ENCODE results near the gene FREM1.

The FREM1 gene

GRCh38 chr9:14868772-14869583, 41.2 kb downstream of the FREM1 start:
- no peak for DNase-seq

DNA sequence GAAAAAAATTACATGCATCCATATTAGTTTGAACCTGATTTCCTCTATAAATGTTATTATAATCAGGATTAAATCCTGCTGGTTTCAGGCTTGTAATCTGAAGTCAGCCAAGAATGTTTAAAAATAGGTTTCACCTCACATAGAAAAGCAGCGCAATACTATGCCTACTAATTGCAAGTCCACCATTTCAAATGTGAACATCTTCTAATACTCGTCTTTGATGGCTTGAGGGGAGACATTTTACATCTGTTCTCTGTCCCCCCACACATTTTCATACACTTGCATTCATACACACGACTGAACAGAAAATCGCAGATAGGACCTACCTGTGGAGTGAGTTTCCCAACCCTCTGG, 41.8 kb downstream of the FREM1 start:
- no peak for DNase-seq

- no peak for DNase-seq
Measured at GRCh38 chr9:14866200-14866749, 44.0 kb downstream of the FREM1 start.

GRCh38 chr9:14864309-14864708, 45.9 kb downstream of the FREM1 start:
- DNase-seq: no peak

DNA sequence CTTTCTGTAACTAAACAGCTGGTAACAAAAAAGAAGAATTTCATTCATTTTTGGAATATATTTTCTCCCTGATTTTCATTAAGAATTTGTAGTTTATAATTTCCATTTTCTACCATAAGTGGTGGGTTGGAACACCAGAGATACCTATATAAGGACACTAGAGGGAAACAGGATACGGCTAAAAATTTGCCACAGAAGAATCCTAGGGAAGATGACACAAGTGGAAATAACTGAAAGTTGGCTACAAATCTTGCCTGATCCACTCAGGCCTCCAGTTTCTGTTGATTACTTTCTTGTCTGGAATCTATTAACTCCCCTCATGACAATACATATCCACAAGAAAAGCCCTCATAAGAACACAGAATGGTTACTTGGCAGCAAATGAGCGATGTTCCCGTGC, 46.8 kb downstream of the FREM1 start:
- no peak for DNase-seq

DNA sequence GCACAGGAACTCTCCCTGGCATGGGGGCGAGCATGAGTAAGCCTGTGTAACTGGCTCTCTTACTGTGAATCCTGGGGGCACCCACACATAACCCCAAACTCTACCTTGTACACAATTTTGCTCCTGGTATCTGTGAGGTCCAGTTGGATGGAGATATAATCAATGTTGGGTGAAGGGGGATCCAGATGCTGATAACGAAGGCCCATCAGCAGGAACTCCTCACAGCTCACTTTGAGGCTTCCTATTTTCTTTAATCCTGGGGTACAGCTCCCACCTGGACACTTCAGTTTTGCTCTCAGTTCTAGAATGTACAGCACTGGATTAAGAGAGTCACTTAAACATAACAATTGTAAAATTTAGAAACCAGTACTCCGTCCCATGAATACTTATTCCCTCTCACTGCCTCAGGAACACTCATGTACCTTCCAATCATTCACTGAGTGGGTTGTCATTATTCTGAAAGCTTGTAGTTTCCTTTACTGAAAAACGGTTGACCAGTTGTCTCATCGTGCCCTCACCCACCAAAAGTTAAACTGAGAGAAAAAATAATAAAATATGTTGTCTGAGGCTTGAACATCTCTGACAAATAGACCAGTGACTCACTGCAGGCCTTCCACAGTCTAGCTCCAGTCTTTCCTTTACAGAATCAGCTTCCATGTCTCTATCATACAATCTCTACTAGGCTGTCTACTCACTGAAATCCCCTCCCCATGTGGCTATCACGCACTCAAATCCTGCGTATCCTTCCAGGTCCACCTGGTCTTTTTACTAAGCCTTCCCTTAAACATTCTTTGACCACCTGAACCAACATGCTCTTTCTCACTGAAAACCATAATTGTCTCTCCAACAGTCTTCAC, 52.6 kb downstream of the FREM1 start:
- DNase-seq: no peak

DNA sequence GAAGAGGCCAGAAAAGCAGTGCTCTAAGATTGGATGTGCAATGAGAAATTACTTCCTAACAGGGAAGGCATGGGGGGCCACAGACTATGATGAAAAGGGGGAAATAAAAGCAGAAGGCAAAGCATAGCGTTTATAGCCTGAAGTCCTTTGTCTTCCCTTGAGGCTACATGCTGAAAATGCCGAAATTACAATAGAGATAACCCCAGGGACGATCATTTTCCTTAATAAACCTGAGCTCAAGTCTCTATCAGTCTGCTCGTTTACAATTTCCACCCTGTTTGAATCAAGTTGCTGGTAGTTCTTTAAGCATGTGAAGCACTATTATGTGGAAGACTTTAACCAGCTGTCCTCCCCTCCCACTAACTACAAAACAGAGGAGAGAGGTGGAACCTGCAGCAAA, 60.4 kb downstream of the FREM1 start:
- no peak for DNase-seq

GRCh38 chr9:14849296-14849695, 60.9 kb downstream of the FREM1 start:
- no peak for DNase-seq

GRCh38 chr9:14846871-14847311, 63.3 kb downstream of the FREM1 start:
- DNase-seq: no peak

GRCh38 chr9:14843163-14843562, 67.1 kb downstream of the FREM1 start:
- no peak for DNase-seq

DNA sequence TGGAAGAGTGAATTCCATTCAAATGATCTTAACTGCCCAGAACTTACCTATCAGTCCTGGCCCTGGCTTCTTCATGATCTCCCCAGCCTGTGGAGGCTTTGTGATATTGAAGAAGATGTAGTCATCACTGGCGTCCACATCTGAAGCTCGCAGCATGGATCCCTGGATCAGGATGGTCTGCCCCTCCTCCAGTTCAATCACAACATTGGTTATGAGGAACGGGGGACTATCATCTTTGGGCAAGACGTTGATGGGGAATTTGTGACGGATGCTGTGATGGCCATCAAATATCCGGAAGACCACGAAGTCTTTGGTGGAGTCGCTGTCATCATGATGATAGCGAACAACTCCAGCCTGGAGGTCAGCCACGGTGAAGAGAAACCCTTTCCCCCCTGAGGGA, 68.0 kb downstream of the FREM1 start:
- no peak for DNase-seq

- DNase-seq: no peak
Measured at GRCh38 chr9:14838701-14839100, 71.5 kb downstream of the FREM1 start.

DNA sequence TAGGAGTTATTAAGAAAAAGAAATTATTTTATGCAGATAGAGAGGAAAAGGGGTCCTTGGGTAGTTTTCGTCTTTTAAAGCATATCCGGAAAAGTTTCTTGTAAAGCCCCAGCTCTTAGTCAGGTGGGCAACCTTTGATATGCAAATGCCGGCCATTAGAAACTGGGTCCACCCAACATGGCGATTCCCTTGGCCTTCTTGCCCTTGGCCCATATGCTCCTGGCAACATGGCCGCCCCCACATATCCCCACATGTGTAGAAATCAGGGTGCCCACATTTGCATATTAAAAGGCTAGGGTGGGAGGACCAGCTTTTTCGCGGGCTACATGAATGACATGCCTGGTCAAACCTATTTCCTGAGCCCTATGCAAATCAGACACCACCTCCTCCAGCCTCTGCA, 73.3 kb downstream of the FREM1 start:
- no peak for DNase-seq

- DNase-seq: no peak
Measured at GRCh38 chr9:14831661-14832060, 78.6 kb downstream of the FREM1 start.

- DNase-seq: no peak
Measured at GRCh38 chr9:14831074-14831473, 79.2 kb downstream of the FREM1 start.

DNA sequence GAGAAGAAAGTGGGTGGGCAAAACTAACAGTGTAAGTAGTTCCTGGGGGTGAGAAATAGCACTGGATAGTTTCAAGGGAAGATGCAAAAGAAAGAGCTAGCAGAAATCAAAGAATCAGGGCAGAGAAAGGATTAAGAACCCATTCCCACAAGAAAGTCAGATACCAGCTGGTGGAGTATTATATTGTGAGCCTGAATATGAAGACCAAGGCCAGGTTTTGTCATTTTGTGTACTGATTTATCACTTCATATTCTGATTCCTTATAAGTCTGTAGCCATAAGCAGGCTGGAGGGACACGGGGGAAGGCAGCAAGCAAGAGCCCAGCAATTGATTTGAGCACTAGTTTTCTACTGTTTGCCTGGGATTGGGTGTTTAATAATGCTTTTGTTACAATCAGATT, 80.2 kb downstream of the FREM1 start:
- no peak for DNase-seq

- DNase-seq: no peak
Measured at GRCh38 chr9:14829204-14829603, 81.0 kb downstream of the FREM1 start.

GRCh38 chr9:14827805-14828204, 82.4 kb downstream of the FREM1 start:
- no peak for DNase-seq

DNA sequence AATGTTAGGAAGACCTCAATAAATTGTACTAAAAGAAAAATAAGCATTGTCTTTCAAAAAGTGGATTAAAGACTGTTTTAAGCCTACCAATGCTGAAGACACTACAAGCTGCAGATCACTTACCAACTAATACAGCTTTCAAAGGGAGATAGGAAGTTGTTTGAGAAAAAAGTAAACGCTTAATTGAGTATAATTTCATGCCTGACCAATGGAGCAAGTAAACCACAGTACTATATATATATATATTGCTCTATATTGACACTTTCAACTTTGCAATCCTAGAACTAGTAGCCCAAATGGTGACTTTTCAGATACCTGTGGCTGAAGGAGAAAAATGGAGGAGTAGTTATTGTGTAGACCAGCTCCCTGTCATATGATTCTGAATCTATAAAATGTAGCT, 85.7 kb downstream of the FREM1 start:
- no peak for DNase-seq

GRCh38 chr9:14823800-14824199, 86.4 kb downstream of the FREM1 start:
- DNase-seq: no peak

DNA sequence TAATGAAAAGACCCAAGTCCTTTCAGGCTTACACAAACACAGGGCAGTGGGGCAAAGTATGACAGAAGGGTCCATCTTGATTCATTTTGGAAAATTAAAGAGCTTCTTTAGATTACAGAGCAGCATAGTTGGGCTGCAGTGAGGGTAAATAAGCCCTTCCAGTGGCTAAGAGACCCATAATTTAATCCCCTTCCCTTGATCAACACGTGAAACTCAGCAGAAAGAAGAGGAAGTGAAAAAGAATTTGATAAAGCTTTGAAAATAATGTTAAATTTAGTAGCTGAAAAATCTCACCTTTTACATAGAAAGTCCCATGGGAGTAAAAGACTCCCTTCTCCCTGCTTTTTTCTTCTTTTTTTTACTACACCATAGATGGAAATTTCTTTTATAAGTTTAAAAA, 87.6 kb downstream of the FREM1 start:
- DNase-seq: peak; percentile 1

DNA sequence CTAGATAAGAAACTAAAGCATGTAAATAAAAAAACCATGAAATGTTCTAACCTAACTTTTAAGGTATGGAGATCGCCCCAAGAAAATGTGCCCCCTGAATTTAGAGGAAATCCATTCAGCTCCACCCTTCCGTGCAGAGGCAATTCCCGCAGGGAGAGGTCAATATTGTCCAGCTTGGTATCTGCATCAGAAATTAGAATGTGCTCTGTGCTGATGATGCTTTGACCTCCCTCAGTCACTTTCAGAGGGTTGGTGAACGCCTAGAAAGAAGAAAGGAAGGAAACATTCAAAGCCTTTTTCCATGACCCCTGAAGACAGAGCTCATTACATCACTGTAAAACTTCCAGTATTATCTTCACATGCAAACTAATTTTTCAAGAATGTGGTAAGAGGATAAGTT, 91.0 kb downstream of the FREM1 start:
- DNase-seq: no peak

DNA sequence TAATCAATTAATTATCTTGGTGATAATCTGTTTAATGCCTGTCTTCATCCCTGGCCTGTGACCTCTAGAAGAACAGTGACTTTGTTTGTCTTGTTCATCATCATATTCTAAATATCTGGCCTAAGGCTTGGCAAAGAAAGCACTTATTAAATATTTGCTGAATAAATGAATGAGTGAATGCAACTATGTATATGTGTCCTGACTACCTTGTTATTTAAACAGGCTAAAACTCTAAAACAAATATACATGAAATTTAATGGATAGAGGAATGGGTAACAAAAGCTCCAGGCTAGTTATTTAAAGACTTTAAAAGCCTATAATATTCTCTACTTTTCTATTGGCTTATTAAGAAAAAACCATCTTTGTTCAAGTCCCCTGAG, 96.0 kb downstream of the FREM1 start:
- no peak for DNase-seq

All from MV-4-11 (cell line).